GM12891 (cell line): ENCODE results near the gene FAM171A2.

Experiments used
- POLR2A ChIP-seq: IDR thresholded peaks from 2 replicates; pipeline ENCODE4 v1.6.1; 2011; ENCODE audit warnings: low read depth, low read length, control low read depth
- POLR2AphosphoS5 ChIP-seq: IDR thresholded peaks from 2 replicates; pipeline ENCODE4 v1.6.1; 2011; ENCODE audit warnings: low read depth, low read length, control low read depth
- POU2F2 ChIP-seq: IDR thresholded peaks from 2 replicates; pipeline ENCODE4 v1.6.1; 2011; ENCODE audit warnings: low read depth, mild to moderate bottlenecking, control low read depth, low read length, moderate library complexity
- SPI1 ChIP-seq: IDR thresholded peaks from 2 replicates; pipeline ENCODE4 v1.6.1; 2011; ENCODE audit warnings: low read depth, low read length, control low read depth
- TAF1 ChIP-seq: IDR thresholded peaks from 2 replicates; pipeline ENCODE4 v1.6.1; 2011; ENCODE audit warnings: low read depth, low read length, control low read depth

DNA sequence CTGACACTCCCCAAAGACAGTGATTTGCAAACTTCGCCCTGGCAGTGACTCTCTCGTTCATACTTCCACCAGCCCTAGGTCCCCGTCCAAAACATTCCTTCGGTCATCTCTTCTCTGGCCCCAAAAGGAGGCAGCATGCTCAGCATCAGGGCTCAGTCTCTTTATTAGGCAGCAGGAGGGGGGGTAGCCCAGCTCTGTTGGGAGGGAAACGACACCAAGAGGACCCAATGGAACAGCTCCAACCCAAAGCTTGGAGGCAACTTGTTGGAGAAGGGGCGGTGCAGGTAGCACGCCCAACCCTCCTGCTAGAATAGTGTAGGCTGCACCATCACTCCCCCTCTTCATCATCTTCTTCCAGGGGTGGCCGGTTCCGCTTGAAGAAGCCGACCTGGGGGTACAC lies 8.4 kb upstream of the FAM171A2 start:
- TF ChIP-seq POLR2A (no peak), TAF1 (no peak), POLR2AphosphoS5 (no peak), POU2F2 (no peak), SPI1 (no peak)
